HG02943 (cell line): ENCODE results near the gene THSD4.

Experiments
- ATAC-seq: cut with Tn5 transposase; IDR thresholded peaks from one replicate; pipeline ENCODE4 v1.9.1; 2021; ENCODE audit warnings: mild to moderate bottlenecking, low read depth, moderate library complexity; ENCODE audit not compliant: unreplicated experiment

THSD4 gene

GRCh38 chr15:71336671-71337070 is 221.4 kb downstream of the THSD4 start:
- no peak for ATAC-seq

DNA sequence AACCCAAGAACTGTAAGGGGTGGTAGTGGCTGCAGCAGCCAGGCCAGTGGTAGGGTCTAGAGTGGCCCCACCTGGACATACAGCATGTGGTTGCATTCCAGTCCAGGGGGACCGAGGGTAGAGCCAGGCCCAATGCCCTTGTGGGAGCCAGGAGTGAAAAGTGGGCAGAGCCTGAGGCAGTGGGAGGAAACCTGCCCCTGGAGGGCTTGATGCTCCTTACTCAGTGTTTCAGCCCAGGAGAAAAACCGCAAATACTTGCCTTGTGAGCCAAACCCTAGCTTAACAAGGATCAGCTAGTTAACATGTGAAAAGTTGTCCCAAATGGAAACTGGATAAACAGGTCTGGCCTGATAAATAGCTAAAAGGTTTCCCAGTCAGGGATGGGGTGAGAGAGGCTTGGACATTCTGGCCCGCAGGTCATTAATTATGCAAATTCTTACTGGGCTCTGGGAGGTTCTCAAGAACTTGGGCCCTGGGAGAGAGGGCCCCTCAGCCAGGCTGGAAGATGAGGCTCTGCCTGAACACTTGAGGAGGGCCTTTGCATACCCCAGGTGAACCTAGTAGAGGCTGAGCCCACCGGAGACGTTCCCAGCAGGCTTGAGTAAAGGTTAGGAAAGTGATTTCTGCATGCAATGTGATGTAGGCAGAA is 222.1 kb downstream of the THSD4 start:
- ATAC-seq: no peak

DNA sequence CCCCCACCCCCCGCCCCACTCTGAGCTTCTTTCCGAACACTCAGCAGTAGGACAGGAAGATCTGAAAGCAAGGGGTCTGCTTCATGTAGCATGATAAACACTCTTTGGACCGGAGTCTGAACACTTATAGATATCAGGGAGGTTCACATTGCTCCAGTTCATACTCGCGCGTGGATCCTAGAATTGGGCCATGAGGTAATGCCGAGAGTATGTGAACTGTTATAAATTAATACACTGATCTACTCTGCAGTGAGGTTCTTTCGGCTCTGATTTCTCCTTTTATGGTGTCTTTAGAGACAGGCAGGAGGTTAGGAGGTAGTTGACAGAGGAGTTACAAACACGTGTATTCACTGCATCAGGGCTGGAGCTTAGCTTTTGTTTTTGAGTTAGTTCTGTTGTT is 223.0 kb downstream of the THSD4 start:
- no peak for ATAC-seq

DNA sequence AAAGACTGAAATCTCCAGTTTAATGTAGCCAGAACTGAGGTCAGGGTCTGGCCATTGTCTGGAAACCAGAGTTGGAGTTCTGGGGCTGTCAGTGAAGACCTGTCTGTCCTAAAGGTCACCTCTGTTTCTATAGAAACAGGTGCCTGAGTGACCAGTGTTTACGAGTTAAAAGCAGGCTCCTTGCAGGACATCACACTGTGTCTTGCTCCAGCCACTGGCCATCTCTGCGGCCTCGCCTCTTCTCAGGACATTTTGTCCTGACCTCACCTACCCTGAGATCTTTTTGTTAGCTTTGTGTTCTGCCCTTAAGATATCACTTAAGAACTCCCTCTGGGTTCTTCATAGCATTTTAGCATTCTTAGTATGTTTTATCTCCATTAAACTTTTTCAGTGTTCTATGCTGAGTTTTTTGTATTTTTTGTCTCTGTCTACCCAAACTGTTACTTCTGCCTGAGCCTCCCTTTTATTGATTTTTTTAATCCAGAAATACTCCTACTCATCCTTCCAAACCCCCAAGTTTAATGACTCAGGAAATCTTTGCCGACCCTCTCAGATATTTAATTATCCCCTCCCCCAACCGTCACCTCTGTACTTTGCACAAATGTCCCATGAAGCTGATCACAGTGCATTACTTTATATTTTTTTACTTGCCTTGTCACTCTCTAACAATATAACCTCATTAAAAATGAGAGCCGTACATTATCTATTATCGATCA is 223.7 kb downstream of the THSD4 start:
- ATAC-seq: no peak

DNA sequence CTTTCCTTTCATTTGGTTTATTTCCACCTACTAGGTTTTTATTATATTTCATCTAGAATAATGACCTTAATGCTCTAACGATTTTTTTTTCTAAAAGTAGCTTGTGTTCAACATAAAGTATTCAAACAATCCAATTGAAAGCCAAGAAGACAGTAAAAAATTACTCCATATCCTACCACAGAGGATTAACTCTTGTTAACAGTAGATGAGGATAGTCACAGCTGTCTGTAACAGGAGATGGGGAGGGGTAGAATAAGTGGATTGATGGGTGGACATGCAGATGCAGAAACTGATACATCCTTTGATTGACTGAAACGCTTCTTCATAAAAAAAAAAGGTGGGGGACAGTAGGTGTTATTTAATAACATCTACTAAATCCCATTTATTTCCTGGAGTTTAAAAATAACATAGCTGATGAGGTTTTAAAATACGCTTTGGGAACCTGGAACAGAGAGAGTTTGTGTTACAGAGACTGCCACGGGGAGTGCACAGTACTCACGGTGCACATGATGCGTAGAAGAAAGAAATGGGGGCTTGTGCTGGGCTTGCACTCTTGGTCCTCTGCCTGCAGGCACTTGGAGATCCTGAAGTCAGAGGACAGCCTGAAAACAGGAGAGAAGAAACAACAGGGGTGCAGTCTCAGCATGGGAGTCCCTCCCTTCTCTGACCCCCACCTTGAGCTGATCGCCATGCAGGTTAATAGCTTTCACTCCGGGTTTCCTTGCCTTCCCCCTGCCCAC is 226.7 kb downstream of the THSD4 start:
- ATAC-seq: no peak

DNA sequence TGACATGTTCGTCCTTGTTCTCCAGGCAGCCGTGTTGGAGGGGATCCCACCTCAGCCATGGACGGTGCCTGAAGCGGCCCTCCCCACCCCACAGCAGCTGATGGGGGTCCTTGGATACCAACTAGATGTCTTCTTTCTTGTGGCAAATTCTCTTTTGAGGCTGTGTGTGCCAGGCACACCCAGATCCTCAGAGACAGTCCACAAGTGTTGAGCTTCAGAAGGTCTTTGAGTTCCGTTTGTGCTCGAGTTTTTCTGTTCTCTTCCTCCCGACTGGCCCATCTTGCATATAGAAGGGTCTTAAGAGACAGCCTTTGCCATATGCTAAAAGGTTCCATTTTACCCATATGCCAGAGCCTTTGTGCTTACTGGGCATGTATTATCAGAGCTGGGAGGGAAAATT is 227.4 kb downstream of the THSD4 start:
- no peak for ATAC-seq

GRCh38 chr15:71344316-71344715 is 229.0 kb downstream of the THSD4 start:
- no peak for ATAC-seq

DNA sequence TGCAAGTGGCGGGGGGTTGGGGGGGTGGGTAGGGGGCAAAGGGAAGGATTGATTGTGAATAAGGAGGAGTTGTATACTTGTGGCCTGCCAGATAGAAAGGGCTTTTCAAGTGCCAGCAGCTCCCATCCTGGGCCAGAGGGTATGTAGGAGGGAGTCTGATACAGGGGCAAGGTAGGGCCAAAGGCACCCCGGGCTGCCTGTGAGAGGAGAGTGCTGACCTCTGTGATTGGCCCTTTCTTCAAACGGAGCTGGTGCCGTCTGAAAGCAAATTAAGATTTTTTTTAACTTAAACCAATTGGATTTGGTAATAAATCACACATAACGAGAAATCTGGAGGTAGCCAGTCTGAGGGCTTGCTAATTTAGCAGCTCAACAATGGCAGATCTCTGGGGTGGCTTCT is 229.9 kb downstream of the THSD4 start:
- no peak for ATAC-seq

- no peak for ATAC-seq
Measured at GRCh38 chr15:71346464-71346863, 231.2 kb downstream of the THSD4 start.

DNA sequence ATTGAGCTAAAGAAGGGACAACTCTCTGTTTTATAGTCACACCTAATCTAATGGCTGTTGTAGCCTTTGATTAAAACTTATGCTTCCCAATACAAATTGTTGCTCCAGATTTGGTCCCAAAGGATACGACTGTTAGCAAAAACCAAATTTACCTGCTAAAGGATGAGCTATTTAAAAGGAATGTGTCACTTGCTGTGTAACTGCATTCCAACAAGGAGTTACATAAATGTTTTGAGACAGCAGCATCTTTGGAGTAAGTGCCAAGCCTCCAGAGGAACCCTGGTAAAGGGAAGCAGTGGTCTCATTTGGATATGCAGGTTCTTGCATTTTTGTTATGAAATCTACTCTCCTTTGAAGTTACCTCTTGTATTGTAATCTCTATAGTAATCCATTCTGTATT is 233.3 kb downstream of the THSD4 start:
- no peak for ATAC-seq

DNA sequence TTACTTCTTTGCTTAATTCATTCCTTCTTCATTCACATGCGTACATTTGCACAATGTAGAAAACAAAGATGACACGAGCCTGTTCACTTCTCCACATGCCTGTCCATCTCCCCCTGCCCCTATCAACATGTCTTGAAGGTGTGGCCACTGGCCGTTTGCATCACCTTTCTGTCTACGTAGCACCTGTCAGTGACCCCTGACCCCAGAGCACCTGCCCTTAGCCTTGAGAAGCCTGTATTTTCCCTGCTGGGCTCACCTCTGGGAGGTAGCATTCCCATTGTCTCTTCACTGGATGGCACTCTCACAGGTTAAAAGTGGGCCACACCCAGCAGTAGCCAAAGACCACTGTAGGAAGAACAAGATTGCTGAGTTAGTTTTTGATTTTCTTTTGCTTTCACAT is 234.1 kb downstream of the THSD4 start:
- ATAC-seq: no peak

GRCh38 chr15:71349736-71350526 is 234.7 kb downstream of the THSD4 start:
- ATAC-seq: no peak

DNA sequence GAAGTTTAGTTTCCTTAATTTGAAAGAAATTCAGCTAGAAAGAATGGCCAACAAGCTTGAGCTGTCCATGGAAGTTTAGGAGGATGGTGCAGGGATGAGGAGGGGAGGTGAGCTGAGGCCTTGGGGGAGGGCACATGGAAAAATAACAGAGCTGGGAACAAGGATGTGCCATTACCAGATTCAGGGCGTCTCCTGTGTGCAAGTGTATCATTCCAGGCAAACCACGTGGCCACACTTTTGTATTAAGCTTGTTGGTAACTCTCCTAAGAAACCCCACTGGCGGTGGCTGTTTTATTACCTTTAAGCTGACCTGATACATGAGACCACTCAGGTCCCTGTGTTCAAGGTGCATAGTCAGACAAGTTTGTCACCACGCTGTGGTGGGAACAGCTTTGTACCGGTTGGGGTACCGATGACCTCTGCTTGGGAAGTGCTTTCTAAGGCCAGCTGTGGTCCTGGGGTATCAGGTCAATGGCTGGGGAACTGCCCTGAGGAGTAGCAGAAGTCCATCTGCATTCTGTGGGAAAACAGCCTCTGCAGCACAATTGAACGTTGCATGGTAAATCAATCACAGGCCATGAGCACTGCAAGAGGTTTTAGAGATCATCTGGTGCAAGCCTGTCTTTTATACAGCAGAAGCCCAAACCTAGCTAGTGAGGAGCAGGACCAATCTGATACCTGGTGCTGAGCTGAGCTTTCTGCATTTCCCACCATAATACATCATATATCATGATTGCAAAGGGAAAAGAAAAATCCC is 235.5 kb downstream of the THSD4 start:
- ATAC-seq: no peak

DNA sequence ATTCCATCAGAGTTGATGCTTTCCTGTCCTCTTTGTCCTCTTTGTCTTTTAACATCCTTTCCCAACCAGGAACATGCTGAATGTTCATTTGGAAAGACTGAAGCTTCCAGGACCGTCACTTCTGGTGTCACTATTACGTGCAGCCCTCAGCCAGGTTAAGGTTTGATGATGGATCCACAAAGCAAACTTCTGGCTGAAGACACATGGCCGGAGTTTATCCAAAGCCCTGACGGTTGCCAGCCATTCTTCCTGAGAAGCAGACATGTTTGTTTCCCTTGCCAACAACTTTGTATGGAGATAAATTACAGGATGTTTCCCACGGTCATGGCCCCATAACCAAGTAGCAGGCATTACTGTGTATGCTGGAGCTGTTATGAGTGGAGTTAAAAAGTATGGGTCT is 236.9 kb downstream of the THSD4 start:
- no peak for ATAC-seq

GRCh38 chr15:71352765-71353164 is 237.5 kb downstream of the THSD4 start:
- ATAC-seq: no peak

DNA sequence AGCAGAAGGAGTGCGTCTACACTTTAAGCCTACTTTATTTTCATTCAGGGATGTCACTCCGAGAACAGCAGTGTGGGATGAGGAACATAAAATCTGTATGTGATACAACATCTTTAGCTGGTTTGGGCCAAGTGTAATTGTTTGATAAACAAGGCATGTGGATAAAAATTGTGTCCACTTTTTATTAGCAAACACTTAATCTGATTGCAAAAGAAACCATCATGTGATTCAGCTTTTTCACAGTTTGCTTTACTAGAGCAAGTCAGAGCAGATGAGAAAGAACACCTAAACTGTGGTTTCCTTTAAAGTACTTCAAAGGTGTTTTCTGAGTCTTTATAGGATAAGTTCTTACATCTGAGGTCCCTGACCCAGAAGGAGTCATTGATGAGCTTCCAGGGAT is 237.9 kb downstream of the THSD4 start:
- ATAC-seq: no peak

GRCh38 chr15:71355268-71355667 is 240.0 kb downstream of the THSD4 start:
- no peak for ATAC-seq

GRCh38 chr15:71357321-71357732 is 242.1 kb downstream of the THSD4 start:
- ATAC-seq: no peak

DNA sequence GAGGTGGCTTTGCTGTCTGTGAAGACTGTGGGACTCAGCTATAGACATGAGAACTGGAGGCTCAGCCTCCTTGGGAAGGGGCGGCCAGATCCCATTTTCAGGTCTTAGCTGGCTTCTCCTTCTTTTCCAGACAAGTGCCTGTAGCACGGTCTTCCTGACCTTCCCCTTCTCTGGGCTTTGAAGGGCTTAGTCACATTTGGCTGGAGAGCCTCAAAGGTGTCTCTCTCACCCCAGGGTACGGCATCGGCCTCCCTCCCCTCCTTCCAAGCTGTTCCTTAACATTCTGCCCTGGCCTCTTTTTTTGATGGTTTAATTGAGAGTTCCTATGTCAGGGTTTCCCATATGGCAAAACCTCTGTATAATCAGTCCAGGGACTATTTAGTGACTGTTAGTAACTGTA is 242.7 kb downstream of the THSD4 start:
- no peak for ATAC-seq

- ATAC-seq: no peak
Measured at GRCh38 chr15:71359246-71359645, 244.0 kb downstream of the THSD4 start.
